ENCODE data around the gene PRAF2. TPM values are rescaled to one million over a fixed set of nuclear protein-coding genes. Genes with fewer than 3 reads are reported as not detected.

The PRAF2 gene
- total RNA-seq, 1 donor from 2014 or later = 24.1 TPM

GRCh38 chrX:49116716-49117115 is 42.9 kb upstream of the PRAF2 start:
- no peak for TF ChIP-seq POLR2AphosphoS5 (IDR thresholded peaks at IDR 0.05; ENCODE audit: insufficient read depth in 1 of 2, low read depth in 1 of 2)
- no peak for TF ChIP-seq CTCF (IDR thresholded peaks at IDR 0.05)
- no peak for TF ChIP-seq POLR2A (IDR thresholded peaks at IDR 0.05)
- peaks cover 0 to 32% of the 10 kb centered on the region in 2 donors for H3K36me3 ChIP-seq
- no peak for DNase-seq (ENCODE audit: extremely low spot score in 2 of 2)
- intact Hi-C loops (cut with DNase I) = no loop called here
- H3K4me1 ChIP-seq = no peaks in the 10 kb centered on the region
- H3K27me3 ChIP-seq = no peaks in the 10 kb centered on the region
- H3K9me3 ChIP-seq = no peaks in the 10 kb centered on the region
- no peak overlapping the region for H3K27ac ChIP-seq
- no peak overlapping the region for H3K4me3 ChIP-seq

GRCh38 chrX:49116076-49116475 is 42.3 kb upstream of the PRAF2 start:
- H3K9me3 ChIP-seq = no peaks in the 10 kb centered on the region

GRCh38 chrX:49111791-49112190 is 38.0 kb upstream of the PRAF2 start:
- Histone ChIP-seq H3K4me1 (no peaks in the 10 kb centered on the region), H3K27ac (no peak overlapping the region), H3K27me3 (no peaks in the 10 kb centered on the region), H3K9me3 (no peaks in the 10 kb centered on the region), H3K4me3 (no peak overlapping the region), H3K36me3 (peaks cover 0 to 17% of the 10 kb centered on the region in 2 donors)
- DNase-seq (ENCODE audit: extremely low spot score in 2 of 2) = no peak
- TF ChIP-seq POLR2A (IDR thresholded peaks at IDR 0.05) (no peak), CTCF (IDR thresholded peaks at IDR 0.05) (no peak), POLR2AphosphoS5 (IDR thresholded peaks at IDR 0.05; ENCODE audit: insufficient read depth in 1 of 2, low read depth in 1 of 2) (no peak)
- intact Hi-C loops (cut with DNase I) = no loop called here

More at GRCh38 chrX:49116076-49116475, 42.3 kb upstream of the PRAF2 start:
- peaks cover 0 to 30% of the 10 kb centered on the region in 2 donors for H3K36me3 ChIP-seq
- H3K4me3 ChIP-seq = no peak overlapping the region
- TF ChIP-seq CTCF (IDR thresholded peaks at IDR 0.05) = no peak
- no peak for TF ChIP-seq POLR2AphosphoS5 (IDR thresholded peaks at IDR 0.05; ENCODE audit: insufficient read depth in 1 of 2, low read depth in 1 of 2)
- no peak for TF ChIP-seq POLR2A (IDR thresholded peaks at IDR 0.05)
- intact Hi-C loops (cut with DNase I) = no loop called here
- no peaks in the 10 kb centered on the region for H3K27me3 ChIP-seq
- DNase-seq (ENCODE audit: extremely low spot score in 2 of 2) = no peak
- no peak overlapping the region for H3K27ac ChIP-seq
- no peaks in the 10 kb centered on the region for H3K4me1 ChIP-seq

GRCh38 chrX:49110417-49110816 is 36.6 kb upstream of the PRAF2 start:
- Histone ChIP-seq H3K9me3 (no peaks in the 10 kb centered on the region), H3K27me3 (no peaks in the 10 kb centered on the region), H3K27ac (no peak overlapping the region), H3K36me3 (peaks cover 0 to 7% of the 10 kb centered on the region in 2 donors), H3K4me3 (no peak overlapping the region), H3K4me1 (no peaks in the 10 kb centered on the region)
- intact Hi-C loops (cut with DNase I) = no loop called here
- TF ChIP-seq POLR2AphosphoS5 (IDR thresholded peaks at IDR 0.05; ENCODE audit: insufficient read depth in 1 of 2, low read depth in 1 of 2) (no peak), POLR2A (IDR thresholded peaks at IDR 0.05) (no peak), CTCF (IDR thresholded peaks at IDR 0.05) (no peak)
- DNase-seq (ENCODE audit: extremely low spot score in 2 of 2) = no peak

- peaks cover 0 to 5% of the 10 kb centered on the region in 2 donors for H3K36me3 ChIP-seq
- no peak for DNase-seq (ENCODE audit: extremely low spot score in 2 of 2)
Observed at GRCh38 chrX:49108641-49109040, 34.8 kb upstream of the PRAF2 start.

More at GRCh38 chrX:49108641-49109040, 34.8 kb upstream of the PRAF2 start:
- Histone ChIP-seq H3K27me3 (no peaks in the 10 kb centered on the region), H3K4me1 (no peaks in the 10 kb centered on the region), H3K27ac (no peak overlapping the region), H3K4me3 (no peak overlapping the region), H3K9me3 (no peaks in the 10 kb centered on the region)
- TF ChIP-seq POLR2A (IDR thresholded peaks at IDR 0.05) = no peak
- TF ChIP-seq CTCF (IDR thresholded peaks at IDR 0.05) = no peak
- TF ChIP-seq POLR2AphosphoS5 (IDR thresholded peaks at IDR 0.05; ENCODE audit: insufficient read depth in 1 of 2, low read depth in 1 of 2) = no peak
- intact Hi-C loops (cut with DNase I) = no loop called here

All from vagina (tissue), 2 donors.